ENCODE results near the gene KLK6.

KLK6 gene

GRCh38 chr19:50943074-50943828 lies 26.1 kb downstream of the KLK6 start:
- H3K27me3 Mint-ChIP-seq = peaks cover 19% of the 10 kb centered on the region
- no peaks in the 10 kb centered on the region for H3K36me3 Mint-ChIP-seq
- H3K9me3 Mint-ChIP-seq = no peaks in the 10 kb centered on the region
- no peak overlapping the region for H3K4me3 Mint-ChIP-seq
- H3K4me1 Mint-ChIP-seq = no peaks in the 10 kb centered on the region
- no peak overlapping the region for H3K27ac Mint-ChIP-seq

- Mint-ChIP-seq H3K4me1 (no peaks in the 10 kb centered on the region), H3K9me3 (no peaks in the 10 kb centered on the region), H3K27me3 (peaks cover 21% of the 10 kb centered on the region), H3K27ac (no peak overlapping the region), H3K4me3 (no peak overlapping the region), H3K36me3 (no peaks in the 10 kb centered on the region)
Observed at GRCh38 chr19:50939596-50939995, 29.8 kb downstream of the KLK6 start.

GRCh38 chr19:50933640-50934039 lies 35.8 kb downstream of the KLK6 start:
- Mint-ChIP-seq H3K9me3 (no peaks in the 10 kb centered on the region), H3K36me3 (no peaks in the 10 kb centered on the region), H3K27ac (no peak overlapping the region), H3K27me3 (peaks cover 28% of the 10 kb centered on the region), H3K4me1 (no peaks in the 10 kb centered on the region), H3K4me3 (no peak overlapping the region)

GRCh38 chr19:50932690-50933083 lies 36.7 kb downstream of the KLK6 start:
- Mint-ChIP-seq H3K9me3 (no peaks in the 10 kb centered on the region), H3K27ac (no peak overlapping the region), H3K27me3 (peaks cover 32% of the 10 kb centered on the region), H3K4me3 (no peak overlapping the region), H3K4me1 (no peaks in the 10 kb centered on the region), H3K36me3 (no peaks in the 10 kb centered on the region)

- Mint-ChIP-seq H3K27me3 (peaks cover 32% of the 10 kb centered on the region), H3K4me3 (no peak overlapping the region), H3K9me3 (no peaks in the 10 kb centered on the region), H3K4me1 (no peaks in the 10 kb centered on the region), H3K36me3 (no peaks in the 10 kb centered on the region), H3K27ac (no peak overlapping the region)
Observed at GRCh38 chr19:50932018-50932689, 37.2 kb downstream of the KLK6 start.

GRCh38 chr19:50931023-50931422 lies 38.4 kb downstream of the KLK6 start:
- Mint-ChIP-seq H3K27ac (no peak overlapping the region), H3K4me3 (no peak overlapping the region), H3K9me3 (no peaks in the 10 kb centered on the region), H3K27me3 (peaks cover 31% of the 10 kb centered on the region), H3K4me1 (no peaks in the 10 kb centered on the region), H3K36me3 (no peaks in the 10 kb centered on the region)

GRCh38 chr19:50928831-50929230 lies 40.6 kb downstream of the KLK6 start:
- Mint-ChIP-seq H3K4me1 (no peaks in the 10 kb centered on the region), H3K27ac (no peak overlapping the region), H3K9me3 (no peaks in the 10 kb centered on the region), H3K4me3 (no peak overlapping the region), H3K27me3 (peaks cover 27% of the 10 kb centered on the region), H3K36me3 (no peaks in the 10 kb centered on the region)

- H3K27me3 Mint-ChIP-seq = peaks cover 21% of the 10 kb centered on the region
- no peak overlapping the region for H3K27ac Mint-ChIP-seq
- no peaks in the 10 kb centered on the region for H3K9me3 Mint-ChIP-seq
- no peaks in the 10 kb centered on the region for H3K36me3 Mint-ChIP-seq
- no peak overlapping the region for H3K4me3 Mint-ChIP-seq
- H3K4me1 Mint-ChIP-seq = peaks cover 9% of the 10 kb centered on the region
Observed at GRCh38 chr19:50926144-50926543, 43.2 kb downstream of the KLK6 start.

- peaks cover 9% of the 10 kb centered on the region for H3K4me1 Mint-ChIP-seq
- no peaks in the 10 kb centered on the region for H3K9me3 Mint-ChIP-seq
Observed at GRCh38 chr19:50925734-50926133, 43.7 kb downstream of the KLK6 start.

GRCh38 chr19:50924586-50924985 lies 44.8 kb downstream of the KLK6 start:
- no peaks in the 10 kb centered on the region for H3K9me3 Mint-ChIP-seq
- H3K27me3 Mint-ChIP-seq = peaks cover 18% of the 10 kb centered on the region
- H3K36me3 Mint-ChIP-seq = no peaks in the 10 kb centered on the region
- no peak overlapping the region for H3K4me3 Mint-ChIP-seq
- H3K27ac Mint-ChIP-seq = no peak overlapping the region
- H3K4me1 Mint-ChIP-seq = peaks cover 9% of the 10 kb centered on the region

More at GRCh38 chr19:50925734-50926133, 43.7 kb downstream of the KLK6 start:
- H3K27me3 Mint-ChIP-seq = peaks cover 19% of the 10 kb centered on the region
- H3K27ac Mint-ChIP-seq = no peak overlapping the region
- no peaks in the 10 kb centered on the region for H3K36me3 Mint-ChIP-seq
- H3K4me3 Mint-ChIP-seq = no peak overlapping the region

GRCh38 chr19:50922317-50922853 lies 47.0 kb downstream of the KLK6 start:
- H3K4me1 Mint-ChIP-seq = peaks cover 9% of the 10 kb centered on the region
- no peak overlapping the region for H3K27ac Mint-ChIP-seq
- no peaks in the 10 kb centered on the region for H3K36me3 Mint-ChIP-seq
- H3K27me3 Mint-ChIP-seq = peaks cover 22% of the 10 kb centered on the region
- no peak overlapping the region for H3K4me3 Mint-ChIP-seq
- no peaks in the 10 kb centered on the region for H3K9me3 Mint-ChIP-seq

GRCh38 chr19:50921426-50922316 lies 47.7 kb downstream of the KLK6 start:
- Mint-ChIP-seq H3K36me3 (no peaks in the 10 kb centered on the region), H3K4me3 (no peak overlapping the region), H3K4me1 (peaks cover 9% of the 10 kb centered on the region), H3K27ac (no peak overlapping the region), H3K9me3 (no peaks in the 10 kb centered on the region), H3K27me3 (peaks cover 25% of the 10 kb centered on the region)

- Mint-ChIP-seq H3K36me3 (no peaks in the 10 kb centered on the region), H3K27me3 (peaks cover 24% of the 10 kb centered on the region), H3K4me3 (no peak overlapping the region), H3K9me3 (no peaks in the 10 kb centered on the region), H3K4me1 (no peaks in the 10 kb centered on the region), H3K27ac (no peak overlapping the region)
Observed at GRCh38 chr19:50916069-50916468, 53.3 kb downstream of the KLK6 start.

GRCh38 chr19:50912727-50913716 lies 56.4 kb downstream of the KLK6 start:
- peaks cover 38% of the 10 kb centered on the region for H3K27me3 Mint-ChIP-seq
- H3K9me3 Mint-ChIP-seq = no peaks in the 10 kb centered on the region
- H3K4me1 Mint-ChIP-seq = peaks cover 4% of the 10 kb centered on the region
- no peak overlapping the region for H3K27ac Mint-ChIP-seq
- H3K36me3 Mint-ChIP-seq = no peaks in the 10 kb centered on the region
- no peak overlapping the region for H3K4me3 Mint-ChIP-seq

Measured in activated naive CD4-positive, alpha-beta T cell treated with anti-CD3 and anti-CD28 coated beads, Interleukin-2, amount 50 U/mL, for 24 hours (primary cell).